Smooth muscle cell (in vitro differentiated cells): ENCODE results near the gene KREMEN2. TPM values are rescaled to one million over a fixed set of nuclear protein-coding genes. Genes with fewer than 3 reads are reported as not detected.

Source experiments
- DNase-seq: peaks from one replicate; lab custom pipeline; 2025; ENCODE audit not compliant: unreplicated experiment; lab: John Stamatoyannopoulos, UW
- H2AFZ ChIP-seq: fragments of 200-600 bp; sonication (generic); 2 replicates; pipeline ENCODE4 v1.6.0; 2016; ENCODE audit warnings: antibody characterized with exemption, low read depth, mild to moderate bottlenecking
- H3F3A ChIP-seq: fragments of 200-600 bp; sonication (generic); 2 replicates; pipeline ENCODE4 v1.6.0; 2017; ENCODE audit warnings: antibody characterized with exemption, low read depth
- H3K27ac ChIP-seq: fragments of 200-600 bp; sonication (generic); 2 replicates; pipeline ENCODE4 v1.5.1; 2016; ENCODE audit warnings: low read depth, mild to moderate bottlenecking
- H3K27me3 ChIP-seq: fragments of 200-600 bp; sonication (generic); 2 replicates; pipeline ENCODE4 v1.6.1; 2016; ENCODE audit warnings: low read depth, mild to moderate bottlenecking
- H3K36me3 ChIP-seq: fragments of 200-600 bp; sonication (generic); 2 replicates; pipeline ENCODE4 v1.5.1; 2016; ENCODE audit warnings: low read depth
- H3K4me1 ChIP-seq: fragments of 200-600 bp; sonication (generic); 2 replicates; pipeline ENCODE4 v1.5.1; 2016; ENCODE audit warnings: low read depth
- H3K4me2 ChIP-seq: fragments of 200-600 bp; sonication (generic); 2 replicates; pipeline ENCODE4 v1.6.0; 2016; ENCODE audit warnings: mild to moderate bottlenecking
- H3K4me3 ChIP-seq: fragments of 200-600 bp; sonication (generic); 2 replicates; pipeline ENCODE4 v1.5.1; 2016; ENCODE audit warnings: mild to moderate bottlenecking
- H3K79me2 ChIP-seq: fragments of 200-600 bp; sonication (generic); 2 replicates; pipeline ENCODE4 v1.6.0; 2016; ENCODE audit warnings: low read depth, mild to moderate bottlenecking
- H3K9ac ChIP-seq: fragments of 200-600 bp; sonication (generic); 2 replicates; pipeline ENCODE4 v1.6.0; 2016; ENCODE audit warnings: low read depth
- H3K9me3 ChIP-seq: fragments of 200-600 bp; sonication (generic); replicated peaks from 2 replicates; pipeline ENCODE4 v1.5.1; 2016; ENCODE audit warnings: low read depth
- H4K20me1 ChIP-seq: fragments of 200-600 bp; sonication (generic); 2 replicates; pipeline ENCODE4 v1.6.0; 2016; ENCODE audit warnings: low read depth
- CTCF ChIP-seq: fragments of 200-600 bp; sonication (generic); IDR thresholded peaks from 2 replicates; pipeline ENCODE4 v1.5.1; 2017; ENCODE audit warnings: borderline replicate concordance, mild to moderate bottlenecking, antibody characterized with exemption; ENCODE audit not compliant: insufficient read depth, poor library complexity, severe bottlenecking
- WGBS: methylation state at CpG from one replicate; pipeline ENCODE4 v1.1.7; 2016; ENCODE audit warnings: low lambda C conversion rate; 5-methylcytosine and 5-hydroxymethylcytosine counted together
- polyA plus RNA-seq: library from polyadenylated mRNA; unstranded; fragments of >200 nt; fragmentation: Nextera tagmentation; extraction: Ambion mirVana; gene quantifications from 2 replicates; pipeline ENCODE4 v1.2.1, GENCODE V29; 2016
- total RNA-seq: library from RNA; depleted of rRNA; stranded (reverse); fragments of >200 nt; gene quantifications from 2 replicates; pipeline ENCODE4 v1.2.3, GENCODE V29; 2014

Gene KREMEN2
- total and polyA plus RNA-seq, 2 experiments from 2014 or later: 0.27 to 2.0 TPM

- H3K79me2 ChIP-seq: no peaks in the 10 kb centered on the region
- H2AFZ ChIP-seq: no peak overlapping the region
- no peak overlapping the region for H3K4me3 ChIP-seq
- 61% methylated on average over 10 of the region's 10 CpGs for WGBS
- H3K4me2 ChIP-seq: no peak overlapping the region
- no peaks in the 10 kb centered on the region for H3K4me1 ChIP-seq
- TF ChIP-seq CTCF: no peak
- DNase-seq: no peak
- H3K27me3 ChIP-seq: no peaks in the 10 kb centered on the region
- H3K36me3 ChIP-seq: no peaks in the 10 kb centered on the region
- no peaks in the 10 kb centered on the region for H3F3A ChIP-seq
- H3K9me3 ChIP-seq: no peaks in the 10 kb centered on the region
- H3K9ac ChIP-seq: no peak overlapping the region
- H4K20me1 ChIP-seq: no peaks in the 10 kb centered on the region
- H3K27ac ChIP-seq: no peak overlapping the region
Observed at GRCh38 chr16:2990891-2991290, 26.8 kb downstream of the KREMEN2 start.

- no peak for TF ChIP-seq CTCF
- H3K27me3 ChIP-seq: no peaks in the 10 kb centered on the region
- H3K9me3 ChIP-seq: no peaks in the 10 kb centered on the region
- no peak for DNase-seq
- H3K4me1 ChIP-seq: no peaks in the 10 kb centered on the region
- H3F3A ChIP-seq: no peaks in the 10 kb centered on the region
- H2AFZ ChIP-seq: no peak overlapping the region
- no peaks in the 10 kb centered on the region for H3K79me2 ChIP-seq
- WGBS: 88% methylated on average over 12 of the region's 12 CpGs
- H3K4me2 ChIP-seq: no peak overlapping the region
- H3K9ac ChIP-seq: no peak overlapping the region
- no peak overlapping the region for H3K27ac ChIP-seq
- no peak overlapping the region for H3K4me3 ChIP-seq
- no peaks in the 10 kb centered on the region for H3K36me3 ChIP-seq
- no peaks in the 10 kb centered on the region for H4K20me1 ChIP-seq
Observed at GRCh38 chr16:2991566-2992261, 27.6 kb downstream of the KREMEN2 start.

- Histone ChIP-seq H3K9ac (no peak overlapping the region), H3K4me2 (no peak overlapping the region), H3K36me3 (no peaks in the 10 kb centered on the region), H3K4me1 (no peaks in the 10 kb centered on the region), H3K4me3 (no peak overlapping the region), H2AFZ (no peak overlapping the region), H3F3A (no peaks in the 10 kb centered on the region), H4K20me1 (no peaks in the 10 kb centered on the region), H3K79me2 (no peaks in the 10 kb centered on the region), H3K27me3 (no peaks in the 10 kb centered on the region), H3K9me3 (no peaks in the 10 kb centered on the region), H3K27ac (no peak overlapping the region)
- WGBS: 93% methylated on average over 14 of the region's 14 CpGs
- no peak for TF ChIP-seq CTCF
- DNase-seq: no peak
Observed at GRCh38 chr16:2992383-2993081, 28.5 kb downstream of the KREMEN2 start.
